ENCODE data around the gene CDC34.
A peak's percentile ranks its signal among the peaks of the same experiment; 100 is the strongest.
"Not testable (repeated sequence)": the region's sequence is repeated elsewhere in the genome, so short reads cannot be mapped to it uniquely, and the experiment has no call there.

The CDC34 gene

GRCh38 chr19:574658-575526, 43.3 kb downstream of the CDC34 start:
- DNase-seq, result no peak

- DNase-seq, result no peak
Measured at GRCh38 chr19:575527-576506, 44.3 kb downstream of the CDC34 start.

- DNase-seq, result no peak
Measured at GRCh38 chr19:576768-577438, 45.3 kb downstream of the CDC34 start.

DNA sequence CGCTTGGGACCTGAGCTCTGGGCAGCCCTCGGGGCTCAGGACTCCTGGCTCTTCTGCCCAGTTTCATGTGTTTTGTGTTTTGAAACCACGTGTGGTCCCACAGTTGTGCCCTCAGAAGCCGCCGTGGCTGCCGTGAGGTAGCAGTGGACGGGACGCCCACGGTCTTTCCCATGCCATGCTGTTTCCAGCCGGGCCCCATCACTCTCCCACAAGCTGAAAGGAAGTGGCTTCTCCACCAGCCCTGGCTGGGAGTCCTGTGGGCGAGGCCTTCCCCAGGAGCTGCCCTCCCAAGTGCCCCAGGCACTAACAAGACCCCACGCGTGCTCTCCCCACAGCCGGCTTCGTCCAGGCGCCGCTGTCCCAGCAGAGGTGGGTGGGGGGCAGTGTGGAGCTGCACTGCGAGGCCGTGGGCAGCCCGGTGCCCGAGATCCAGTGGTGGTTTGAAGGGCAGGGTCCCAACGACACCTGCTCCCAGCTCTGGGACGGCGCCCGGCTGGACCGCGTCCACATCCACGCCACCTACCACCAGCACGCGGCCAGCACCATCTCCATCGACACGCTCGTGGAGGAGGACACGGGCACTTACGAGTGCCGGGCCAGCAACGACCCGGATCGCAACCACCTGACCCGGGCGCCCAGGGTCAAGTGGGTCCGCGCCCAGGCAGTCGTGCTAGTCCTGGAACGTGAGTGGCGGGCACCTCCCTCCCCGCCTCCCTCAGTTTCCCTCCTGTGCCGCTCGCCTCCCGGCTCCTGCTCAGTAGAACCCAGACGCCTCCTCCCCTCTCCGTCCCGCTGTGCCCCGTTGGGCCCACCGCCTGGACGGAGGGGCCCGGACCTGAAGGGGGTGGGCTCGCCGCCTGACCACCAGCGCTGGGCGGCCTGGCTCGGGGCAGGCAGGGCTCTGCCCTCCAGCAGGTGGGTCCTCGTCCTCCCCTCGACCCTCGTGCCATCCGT, 46.2 kb downstream of the CDC34 start:
- DNase-seq, result no peak

DNA sequence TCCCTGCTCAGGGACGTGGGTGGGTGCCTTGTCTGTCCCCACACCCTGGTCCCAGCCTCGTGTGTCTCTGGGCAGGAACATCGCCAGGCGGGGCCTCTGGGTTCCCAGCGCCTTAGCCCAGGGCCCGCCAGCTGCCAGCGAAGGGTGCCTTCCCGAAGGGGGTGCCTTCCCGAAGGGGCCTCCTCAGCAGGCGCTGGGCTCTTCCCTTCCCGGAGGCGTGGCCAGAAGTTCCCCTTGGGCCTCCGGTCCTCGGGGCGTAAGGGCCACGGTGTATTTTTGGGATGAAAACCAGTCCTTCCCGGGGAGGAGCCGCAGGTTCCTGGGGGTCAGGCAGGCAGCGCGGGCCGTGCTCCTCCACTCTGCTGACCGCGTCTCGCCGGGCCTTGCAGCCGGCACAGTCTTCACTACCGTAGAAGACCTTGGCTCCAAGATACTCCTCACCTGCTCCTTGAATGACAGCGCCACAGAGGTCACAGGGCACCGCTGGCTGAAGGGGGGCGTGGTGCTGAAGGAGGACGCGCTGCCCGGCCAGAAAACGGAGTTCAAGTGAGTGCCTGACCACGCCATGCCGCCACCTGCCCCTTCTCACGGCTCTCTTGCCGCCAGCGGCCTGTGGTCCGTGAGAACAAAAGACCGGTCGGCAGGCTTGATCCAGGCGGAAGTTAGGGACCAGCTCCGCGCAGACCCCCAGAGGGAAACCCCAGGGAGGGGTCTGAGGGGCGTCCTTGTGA, 47.7 kb downstream of the CDC34 start:
- no peak for DNase-seq

DNA sequence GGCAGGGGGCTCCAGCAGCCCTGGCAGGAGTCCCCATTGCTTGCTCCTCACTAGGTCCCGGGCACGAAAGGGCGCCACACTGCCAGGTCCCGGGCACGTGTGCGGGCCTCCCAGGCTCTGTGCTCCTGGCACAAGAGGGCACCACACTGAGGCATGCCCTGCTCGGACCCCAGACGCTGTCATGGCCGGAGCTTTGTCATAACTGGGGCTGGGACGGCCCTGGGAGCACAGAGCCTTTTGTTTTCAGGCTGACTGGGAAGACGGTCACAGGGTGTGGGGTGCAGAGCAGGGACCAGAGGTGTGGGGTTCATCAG, 48.2 kb downstream of the CDC34 start:
- no peak for DNase-seq

GRCh38 chr19:580274-580835, 48.8 kb downstream of the CDC34 start:
- no peak for DNase-seq

DNA sequence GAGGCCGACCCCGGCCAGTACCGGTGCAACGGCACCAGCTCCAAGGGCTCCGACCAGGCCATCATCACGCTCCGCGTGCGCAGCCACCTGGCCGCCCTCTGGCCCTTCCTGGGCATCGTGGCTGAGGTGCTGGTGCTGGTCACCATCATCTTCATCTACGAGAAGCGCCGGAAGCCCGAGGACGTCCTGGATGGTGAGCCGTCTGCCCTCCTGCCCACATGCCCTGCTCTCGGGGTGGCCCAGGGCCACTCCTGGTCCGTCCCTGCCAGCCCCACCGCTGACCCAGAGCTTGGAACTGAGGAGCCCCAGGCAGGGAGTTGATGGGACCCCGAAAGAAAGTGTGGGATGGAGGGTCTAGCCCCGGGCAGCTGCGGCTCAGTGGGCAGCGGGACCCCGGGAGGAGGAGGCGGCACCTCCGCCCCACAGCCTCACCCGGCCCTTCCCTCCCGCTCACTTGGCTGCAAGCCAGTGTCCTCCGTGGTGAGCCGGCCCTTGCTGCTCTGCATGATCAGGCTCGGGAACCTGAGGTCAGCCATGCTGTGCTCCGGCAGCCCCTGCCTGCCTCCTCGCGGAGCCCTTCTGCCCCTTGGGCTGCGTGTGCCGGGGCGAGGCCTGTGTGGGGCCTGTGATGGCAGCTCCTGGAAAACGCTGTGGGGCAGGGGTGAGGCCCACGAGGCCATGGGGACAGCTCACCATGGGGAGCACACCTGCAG, 50.0 kb downstream of the CDC34 start:
- DNase-seq, result no peak

GRCh38 chr19:582497-583197, 51.1 kb downstream of the CDC34 start:
- no peak for DNase-seq

DNA sequence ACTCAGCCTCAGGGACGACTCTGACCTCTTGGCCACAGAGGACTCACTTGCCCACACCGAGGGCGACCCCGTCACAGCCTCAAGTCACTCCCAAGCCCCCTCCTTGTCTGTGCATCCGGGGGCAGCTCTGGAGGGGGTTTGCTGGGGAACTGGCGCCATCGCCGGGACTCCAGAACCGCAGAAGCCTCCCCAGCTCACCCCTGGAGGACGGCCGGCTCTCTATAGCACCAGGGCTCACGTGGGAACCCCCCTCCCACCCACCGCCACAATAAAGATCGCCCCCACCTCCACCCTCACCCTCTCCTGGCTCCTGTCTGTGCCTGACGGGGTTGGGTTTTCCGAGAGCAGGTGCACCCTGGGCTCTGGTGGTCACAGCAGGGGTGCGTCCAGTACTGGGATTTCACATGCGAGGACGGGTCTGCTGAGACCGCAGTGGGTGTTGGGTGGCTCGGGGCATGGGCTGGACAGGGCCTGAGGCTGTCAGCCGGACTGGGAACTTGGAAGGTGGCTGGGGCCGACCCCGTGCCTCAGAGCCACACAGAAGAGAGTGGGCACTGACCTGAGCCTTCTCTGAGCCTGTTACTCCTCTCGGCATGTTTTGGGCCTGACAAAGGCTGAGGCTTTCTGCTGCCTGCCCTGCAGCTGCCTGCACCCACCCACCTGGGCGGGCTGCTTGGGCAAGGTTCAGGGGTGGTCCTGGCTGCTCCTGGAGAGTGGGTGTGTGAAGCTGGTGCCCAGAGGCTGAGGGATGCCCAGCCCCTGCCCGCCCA, 51.8 kb downstream of the CDC34 start:
- no peak for DNase-seq

DNA sequence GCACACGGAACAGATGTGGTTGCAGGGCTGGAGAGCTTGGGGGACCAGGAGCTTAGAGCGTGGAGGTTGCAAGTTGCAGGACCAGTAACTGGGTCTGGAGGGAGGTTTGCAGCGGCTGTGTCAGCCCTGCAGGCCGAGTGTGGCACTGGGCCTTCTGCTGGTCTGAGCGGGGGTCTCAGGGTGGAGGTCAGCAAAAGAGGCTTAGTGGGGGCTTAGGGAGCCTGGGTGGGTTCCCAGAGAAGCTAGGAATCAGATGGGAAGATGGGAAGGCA, 52.3 kb downstream of the CDC34 start:
- DNase-seq, result no peak

DNA sequence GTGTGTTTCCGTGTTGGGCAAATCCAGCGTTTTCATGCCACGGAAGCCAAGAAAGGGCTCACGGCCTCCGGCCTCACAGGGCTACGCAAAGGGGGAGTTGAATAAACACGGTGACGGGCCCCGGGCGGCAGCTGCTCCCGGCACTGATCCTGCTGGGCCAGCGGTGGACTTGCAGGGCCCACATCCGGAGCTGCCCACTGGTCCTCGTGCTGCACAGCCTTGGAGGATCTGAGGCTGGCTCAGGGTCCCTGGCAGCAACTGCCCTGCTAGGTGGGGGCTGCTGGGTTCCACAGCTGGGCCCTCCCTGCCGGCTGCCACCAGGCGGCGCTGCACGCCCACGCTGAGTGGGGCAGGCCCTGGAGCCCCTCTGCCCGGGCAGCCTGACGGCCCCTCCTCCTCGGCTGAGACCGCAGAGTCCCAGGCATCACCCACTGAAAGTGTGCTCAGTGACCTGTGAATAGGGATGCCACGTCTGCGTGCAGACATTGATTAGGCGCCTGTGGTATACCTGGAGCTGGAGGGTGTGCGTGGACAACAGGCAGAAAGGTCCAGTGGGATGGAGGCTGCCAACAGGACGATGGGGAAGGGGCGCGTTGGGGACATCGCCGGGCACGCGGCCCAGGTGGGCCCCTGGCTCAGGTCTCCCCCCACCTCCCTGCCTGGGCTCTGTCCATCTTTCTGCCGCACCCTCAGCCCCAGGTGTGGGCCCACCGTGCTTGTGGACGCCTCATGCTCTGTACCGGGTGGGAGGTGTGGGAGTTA, 52.9 kb downstream of the CDC34 start:
- DNase-seq, result peak; percentile 62 to 74

DNA sequence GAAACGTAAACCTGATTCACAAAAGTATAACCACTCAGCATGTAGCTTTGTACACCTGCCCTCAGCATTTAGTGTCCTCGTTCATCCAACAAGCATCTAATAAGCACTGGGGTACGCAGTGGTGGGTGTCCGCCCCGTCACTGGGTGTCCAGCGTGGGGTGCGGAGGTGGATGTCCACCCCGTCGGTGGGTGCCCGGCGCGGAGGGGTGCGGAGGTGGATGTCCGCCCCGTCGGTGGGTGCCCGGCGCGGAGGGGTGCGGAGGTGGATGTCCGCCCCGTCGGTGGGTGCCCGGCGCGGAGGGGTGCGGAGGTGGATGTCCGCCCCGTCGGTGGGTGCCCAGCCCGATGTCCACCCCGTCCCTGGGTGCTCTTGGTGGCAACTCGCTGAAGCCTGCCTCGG, 53.6 kb downstream of the CDC34 start:
- DNase-seq, result not testable (repeated sequence)

DNA sequence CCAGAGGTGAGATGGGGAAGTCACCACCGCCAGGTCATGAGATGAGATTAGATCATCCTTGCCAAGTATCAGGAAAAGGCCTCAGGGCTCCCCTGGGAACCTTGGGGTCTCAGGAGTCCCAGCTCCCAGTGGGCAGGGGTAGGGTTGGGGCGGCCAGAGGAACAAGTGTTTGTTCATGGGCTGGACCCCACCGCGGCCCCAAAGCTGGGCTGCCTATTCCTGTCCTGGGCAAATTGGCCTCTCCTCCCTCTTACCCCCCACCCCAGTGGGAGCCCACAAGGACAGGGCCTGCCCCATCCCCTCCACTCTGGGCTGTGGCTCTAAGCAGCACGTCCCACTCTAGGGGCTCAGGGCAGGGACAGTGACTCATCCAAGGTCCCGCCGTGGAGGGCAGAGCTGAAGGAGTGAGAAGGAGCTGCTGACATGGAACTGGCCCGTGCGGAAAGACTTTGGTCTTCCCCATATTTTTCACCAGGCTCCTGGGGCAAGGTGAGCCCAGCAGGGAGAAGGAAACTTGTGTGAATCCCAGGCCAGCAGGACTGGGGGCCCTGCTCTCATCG, 54.1 kb downstream of the CDC34 start:
- no peak for DNase-seq

GRCh38 chr19:588093-588740, 56.7 kb downstream of the CDC34 start:
- peak; percentile 53 to 77 for DNase-seq

- DNase-seq, result no peak
Measured at GRCh38 chr19:588741-589692, 57.5 kb downstream of the CDC34 start.

All from CD4-positive, alpha-beta T cell treated with Interferon alpha-2 for 1 hour (primary cell).